ENCODE results near the gene RYR3.
"Not testable (repeated sequence)": the region's sequence is repeated elsewhere in the genome, so short reads cannot be mapped to it uniquely, and the experiment has no call there.

Gene RYR3

GRCh38 chr15:33598382-33598781 lies 287.6 kb downstream of the RYR3 start:
- not testable (repeated sequence) for DNase-seq

- DNase-seq, result no peak
Observed at GRCh38 chr15:33600212-33600611, 289.4 kb downstream of the RYR3 start.

GRCh38 chr15:33601461-33601860 lies 290.7 kb downstream of the RYR3 start:
- no peak for DNase-seq

- no peak for DNase-seq
Observed at GRCh38 chr15:33608714-33609113, 297.9 kb downstream of the RYR3 start.

GRCh38 chr15:33612721-33613304 lies 302.0 kb downstream of the RYR3 start:
- DNase-seq, result no peak

GRCh38 chr15:33616475-33616874 lies 305.7 kb downstream of the RYR3 start:
- DNase-seq, result no peak

GRCh38 chr15:33618350-33618749 lies 307.6 kb downstream of the RYR3 start:
- DNase-seq, result no peak

- DNase-seq, result no peak
Observed at GRCh38 chr15:33621141-33621540, 310.4 kb downstream of the RYR3 start.

GRCh38 chr15:33623010-33623409 lies 312.2 kb downstream of the RYR3 start:
- no peak for DNase-seq

GRCh38 chr15:33624439-33624838 lies 313.7 kb downstream of the RYR3 start:
- DNase-seq, result no peak

GRCh38 chr15:33629647-33630046 lies 318.9 kb downstream of the RYR3 start:
- DNase-seq, result no peak

- no peak for DNase-seq
Observed at GRCh38 chr15:33636234-33636633, 325.5 kb downstream of the RYR3 start.

- DNase-seq, result no peak
Observed at GRCh38 chr15:33636958-33637357, 326.2 kb downstream of the RYR3 start.

- no peak for DNase-seq
Observed at GRCh38 chr15:33638453-33638852, 327.7 kb downstream of the RYR3 start.

- DNase-seq, result no peak
Observed at GRCh38 chr15:33639051-33639450, 328.3 kb downstream of the RYR3 start.

GRCh38 chr15:33639456-33639855 lies 328.7 kb downstream of the RYR3 start:
- DNase-seq, result no peak

GRCh38 chr15:33639978-33640377 lies 329.2 kb downstream of the RYR3 start:
- DNase-seq, result no peak

- DNase-seq, result no peak
Observed at GRCh38 chr15:33641069-33641468, 330.3 kb downstream of the RYR3 start.

- no peak for DNase-seq
Observed at GRCh38 chr15:33644304-33644703, 333.5 kb downstream of the RYR3 start.

- DNase-seq, result no peak
Observed at GRCh38 chr15:33646744-33647143, 336.0 kb downstream of the RYR3 start.

- no peak for DNase-seq
Observed at GRCh38 chr15:33649217-33649933, 338.6 kb downstream of the RYR3 start.

GRCh38 chr15:33654860-33655259 lies 344.1 kb downstream of the RYR3 start:
- DNase-seq, result no peak

GRCh38 chr15:33655488-33655887 lies 344.7 kb downstream of the RYR3 start:
- DNase-seq, result no peak

GRCh38 chr15:33656168-33656567 lies 345.4 kb downstream of the RYR3 start:
- DNase-seq, result no peak

- no peak for DNase-seq
Observed at GRCh38 chr15:33660151-33660550, 349.4 kb downstream of the RYR3 start.
